Esophagus squamous epithelium (tissue), 4 donors: ENCODE measurements around the gene CA10.

Source experiments
- POLR2A ChIP-seq, 4 donors: fragments of 450-650 bp; IDR thresholded peaks; one replicate each; pipeline ENCODE4 v1.6.1; 2017; ENCODE audit warnings: antibody characterized with exemption in 4 of 4, mild to moderate bottlenecking in 4 of 4, moderate library complexity in 3 of 4
- TF ChIP-seq, protein P1 (sequence below), 6 experiments: fragments of 450-650 bp in 4 of 6; fragments of 200-600 bp in 2 of 6; sonication (generic) in 2 of 6; IDR thresholded peaks; one replicate each; pipeline ENCODE4 v1.5.1; 2016 to 2019; ENCODE audit warnings: antibody characterized with exemption in 6 of 6, mild to moderate bottlenecking in 4 of 6, moderate library complexity in 4 of 6

DNA sequence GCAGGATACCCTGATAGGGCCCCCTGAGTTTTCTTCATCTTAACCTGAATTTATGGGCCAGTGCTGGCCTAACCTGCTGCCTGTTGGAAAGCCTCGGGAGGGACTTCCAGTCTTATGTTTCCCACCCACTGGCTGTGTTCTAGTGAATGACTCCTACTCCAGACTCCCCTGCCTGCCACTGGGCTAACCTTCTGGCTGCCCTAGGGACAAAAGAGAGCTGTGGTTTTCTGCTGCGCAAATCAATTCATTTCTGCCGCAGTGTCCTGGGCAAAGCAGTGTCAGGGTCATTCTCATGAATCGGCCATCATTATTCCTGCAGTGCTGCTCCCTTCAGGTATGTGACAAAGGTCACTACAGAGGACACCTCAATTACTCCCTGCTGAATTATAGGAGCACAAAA, 512.0 kb downstream of the CA10 start:
- TF ChIP-seq, protein P1, sequence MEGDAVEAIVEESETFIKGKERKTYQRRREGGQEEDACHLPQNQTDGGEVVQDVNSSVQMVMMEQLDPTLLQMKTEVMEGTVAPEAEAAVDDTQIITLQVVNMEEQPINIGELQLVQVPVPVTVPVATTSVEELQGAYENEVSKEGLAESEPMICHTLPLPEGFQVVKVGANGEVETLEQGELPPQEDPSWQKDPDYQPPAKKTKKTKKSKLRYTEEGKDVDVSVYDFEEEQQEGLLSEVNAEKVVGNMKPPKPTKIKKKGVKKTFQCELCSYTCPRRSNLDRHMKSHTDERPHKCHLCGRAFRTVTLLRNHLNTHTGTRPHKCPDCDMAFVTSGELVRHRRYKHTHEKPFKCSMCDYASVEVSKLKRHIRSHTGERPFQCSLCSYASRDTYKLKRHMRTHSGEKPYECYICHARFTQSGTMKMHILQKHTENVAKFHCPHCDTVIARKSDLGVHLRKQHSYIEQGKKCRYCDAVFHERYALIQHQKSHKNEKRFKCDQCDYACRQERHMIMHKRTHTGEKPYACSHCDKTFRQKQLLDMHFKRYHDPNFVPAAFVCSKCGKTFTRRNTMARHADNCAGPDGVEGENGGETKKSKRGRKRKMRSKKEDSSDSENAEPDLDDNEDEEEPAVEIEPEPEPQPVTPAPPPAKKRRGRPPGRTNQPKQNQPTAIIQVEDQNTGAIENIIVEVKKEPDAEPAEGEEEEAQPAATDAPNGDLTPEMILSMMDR (IDR thresholded peaks at IDR 0.05): no peak
- TF ChIP-seq POLR2A (IDR thresholded peaks at IDR 0.05): no peak
